Activated CD8-positive, alpha-beta T cell treated with anti-CD3 and anti-CD28 coated beads, Interleukin-2, amount 10 ng/mL, durations not matched to agents 7 days and 5 days (primary cell): ENCODE results near the gene CCR5AS.

Experiments
- ATAC-seq: fragments of 150-1000 bp; cut with Tn5 transposase; one replicate; pipeline ENCODE4 v1.10.0; 2021; ENCODE audit warnings: moderate library complexity
- CTCF ChIA-PET: fragments of 350-600 bp; sonication (Branson Sonifier 250); formaldehyde crosslinking; loops from one replicate; lab custom pipeline; 2021; ENCODE audit warnings: antibody characterized with exemption; lab: Charles Lee
- POLR2A ChIA-PET: fragments of 350-600 bp; sonication (Branson Sonifier 250); formaldehyde crosslinking; loops from one replicate; lab custom pipeline; 2021; ENCODE audit warnings: antibody characterized with exemption; lab: Charles Lee
- DNase-seq: peaks from one replicate; pipeline ENCODE4 v3.0.0-alpha.2; 2020
- H3K27ac Mint-ChIP-seq: one replicate; pipeline ENCODE4 v1.8.0; 2021; ENCODE audit warnings: mild to moderate bottlenecking, mixed read lengths
- H3K27me3 Mint-ChIP-seq: one replicate; pipeline ENCODE4 v1.8.0; 2021; ENCODE audit warnings: low read depth, mixed read lengths
- H3K36me3 Mint-ChIP-seq: one replicate; pipeline ENCODE4 v1.8.0; 2021; ENCODE audit warnings: low read depth, mixed read lengths
- H3K4me1 Mint-ChIP-seq: one replicate; pipeline ENCODE4 v1.8.0; 2021; ENCODE audit warnings: low read depth, mixed read lengths
- H3K4me3 Mint-ChIP-seq: one replicate; pipeline ENCODE4 v1.8.0; 2021; ENCODE audit warnings: mild to moderate bottlenecking, mixed read lengths
- H3K9me3 Mint-ChIP-seq: one replicate; pipeline ENCODE4 v1.8.0; 2022; ENCODE audit warnings: mixed read lengths; ENCODE audit not compliant: insufficient read depth

Gene CCR5AS

DNA sequence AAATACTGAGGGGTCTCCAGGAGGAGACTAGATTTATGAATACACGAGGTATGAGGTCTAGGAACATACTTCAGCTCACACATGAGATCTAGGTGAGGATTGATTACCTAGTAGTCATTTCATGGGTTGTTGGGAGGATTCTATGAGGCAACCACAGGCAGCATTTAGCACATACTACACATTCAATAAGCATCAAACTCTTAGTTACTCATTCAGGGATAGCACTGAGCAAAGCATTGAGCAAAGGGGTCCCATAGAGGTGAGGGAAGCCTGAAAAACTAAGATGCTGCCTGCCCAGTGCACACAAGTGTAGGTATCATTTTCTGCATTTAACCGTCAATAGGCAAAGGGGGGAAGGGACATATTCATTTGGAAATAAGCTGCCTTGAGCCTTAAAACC is 31.6 kb downstream of the CCR5AS start:
- H3K4me1 Mint-ChIP-seq = peaks cover 80% of the 10 kb centered on the region
- ATAC-seq (no peak), DNase-seq (no peak)
- H3K4me3 Mint-ChIP-seq = peak overlapping the region; percentile 77
- no peaks in the 10 kb centered on the region for H3K27me3 Mint-ChIP-seq
- CTCF ChIA-PET = interaction anchor here (1.0 to 13.5 kb wide), 10 partner anchors 9 to 436 kb away, joined by 3 to 371 read pairs (median 5); partner anchors contain the start of gene CCR1
- POLR2A ChIA-PET = interaction anchor here (1.3 kb wide), 1 partner anchor 9 kb away, joined by 4 read pairs; no protein-coding TSS in a partner anchor
- peaks cover 54% of the 10 kb centered on the region for H3K36me3 Mint-ChIP-seq
- no peaks in the 10 kb centered on the region for H3K9me3 Mint-ChIP-seq
- peak overlapping the region; percentile 69 for H3K27ac Mint-ChIP-seq

DNA sequence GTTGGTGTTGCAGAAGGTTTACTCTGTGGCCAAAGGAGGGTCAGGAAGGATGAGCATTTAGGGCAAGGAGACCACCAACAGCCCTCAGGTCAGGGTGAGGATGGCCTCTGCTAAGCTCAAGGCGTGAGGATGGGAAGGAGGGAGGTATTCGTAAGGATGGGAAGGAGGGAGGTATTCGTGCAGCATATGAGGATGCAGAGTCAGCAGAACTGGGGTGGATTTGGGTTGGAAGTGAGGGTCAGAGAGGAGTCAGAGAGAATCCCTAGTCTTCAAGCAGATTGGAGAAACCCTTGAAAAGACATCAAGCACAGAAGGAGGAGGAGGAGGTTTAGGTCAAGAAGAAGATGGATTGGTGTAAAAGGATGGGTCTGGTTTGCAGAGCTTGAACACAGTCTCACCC is 32.1 kb downstream of the CCR5AS start:
- ChIA-PET CTCF (interaction anchor here (1.0 to 13.5 kb wide), 11 partner anchors 9 to 436 kb away, joined by 3 to 371 read pairs (median 5); partner anchors contain the start of gene CCR1), POLR2A (interaction anchor here (1.3 kb wide), 1 partner anchor 9 kb away, joined by 4 read pairs; no protein-coding TSS in a partner anchor)
- no peak for DNase-seq
- Mint-ChIP-seq H3K36me3 (peaks cover 54% of the 10 kb centered on the region), H3K27me3 (no peaks in the 10 kb centered on the region), H3K27ac (peak overlapping the region; percentile 69), H3K4me1 (peaks cover 82% of the 10 kb centered on the region), H3K4me3 (peak overlapping the region; percentile 77), H3K9me3 (no peaks in the 10 kb centered on the region)
- ATAC-seq = no peak

DNA sequence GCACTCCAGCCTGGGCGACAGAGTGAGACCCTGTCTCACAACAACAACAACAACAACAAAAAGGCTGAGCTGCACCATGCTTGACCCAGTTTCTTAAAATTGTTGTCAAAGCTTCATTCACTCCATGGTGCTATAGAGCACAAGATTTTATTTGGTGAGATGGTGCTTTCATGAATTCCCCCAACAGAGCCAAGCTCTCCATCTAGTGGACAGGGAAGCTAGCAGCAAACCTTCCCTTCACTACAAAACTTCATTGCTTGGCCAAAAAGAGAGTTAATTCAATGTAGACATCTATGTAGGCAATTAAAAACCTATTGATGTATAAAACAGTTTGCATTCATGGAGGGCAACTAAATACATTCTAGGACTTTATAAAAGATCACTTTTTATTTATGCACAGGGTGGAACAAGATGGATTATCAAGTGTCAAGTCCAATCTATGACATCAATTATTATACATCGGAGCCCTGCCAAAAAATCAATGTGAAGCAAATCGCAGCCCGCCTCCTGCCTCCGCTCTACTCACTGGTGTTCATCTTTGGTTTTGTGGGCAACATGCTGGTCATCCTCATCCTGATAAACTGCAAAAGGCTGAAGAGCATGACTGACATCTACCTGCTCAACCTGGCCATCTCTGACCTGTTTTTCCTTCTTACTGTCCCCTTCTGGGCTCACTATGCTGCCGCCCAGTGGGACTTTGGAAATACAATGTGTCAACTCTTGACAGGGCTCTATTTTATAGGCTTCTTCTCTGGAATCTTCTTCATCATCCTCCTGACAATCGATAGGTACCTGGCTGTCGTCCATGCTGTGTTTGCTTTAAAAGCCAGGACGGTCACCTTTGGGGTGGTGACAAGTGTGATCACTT is 34.1 kb downstream of the CCR5AS start:
- ChIA-PET CTCF (interaction anchor here (0.8 to 13.5 kb wide), 45 partner anchors 8 to 612 kb away, joined by 3 to 371 read pairs (median 5); partner anchors contain the start of genes CCR1, CCR2, CCR5AS and CCRL2), POLR2A (interaction anchor here (0.7 to 6.0 kb wide), 11 partner anchors 19 to 287 kb away, joined by 3 to 63 read pairs (median 4); partner anchors contain the start of gene CCR1)
- H3K36me3 Mint-ChIP-seq = peaks cover 54% of the 10 kb centered on the region
- ATAC-seq (peak; percentile 33), DNase-seq (peak; percentile 68)
- H3K27me3 Mint-ChIP-seq = no peaks in the 10 kb centered on the region
- H3K27ac Mint-ChIP-seq = peak overlapping the region; percentile 73
- H3K4me1 Mint-ChIP-seq = peaks cover 92% of the 10 kb centered on the region
- H3K4me3 Mint-ChIP-seq = peak overlapping the region; percentile 77
- no peaks in the 10 kb centered on the region for H3K9me3 Mint-ChIP-seq

DNA sequence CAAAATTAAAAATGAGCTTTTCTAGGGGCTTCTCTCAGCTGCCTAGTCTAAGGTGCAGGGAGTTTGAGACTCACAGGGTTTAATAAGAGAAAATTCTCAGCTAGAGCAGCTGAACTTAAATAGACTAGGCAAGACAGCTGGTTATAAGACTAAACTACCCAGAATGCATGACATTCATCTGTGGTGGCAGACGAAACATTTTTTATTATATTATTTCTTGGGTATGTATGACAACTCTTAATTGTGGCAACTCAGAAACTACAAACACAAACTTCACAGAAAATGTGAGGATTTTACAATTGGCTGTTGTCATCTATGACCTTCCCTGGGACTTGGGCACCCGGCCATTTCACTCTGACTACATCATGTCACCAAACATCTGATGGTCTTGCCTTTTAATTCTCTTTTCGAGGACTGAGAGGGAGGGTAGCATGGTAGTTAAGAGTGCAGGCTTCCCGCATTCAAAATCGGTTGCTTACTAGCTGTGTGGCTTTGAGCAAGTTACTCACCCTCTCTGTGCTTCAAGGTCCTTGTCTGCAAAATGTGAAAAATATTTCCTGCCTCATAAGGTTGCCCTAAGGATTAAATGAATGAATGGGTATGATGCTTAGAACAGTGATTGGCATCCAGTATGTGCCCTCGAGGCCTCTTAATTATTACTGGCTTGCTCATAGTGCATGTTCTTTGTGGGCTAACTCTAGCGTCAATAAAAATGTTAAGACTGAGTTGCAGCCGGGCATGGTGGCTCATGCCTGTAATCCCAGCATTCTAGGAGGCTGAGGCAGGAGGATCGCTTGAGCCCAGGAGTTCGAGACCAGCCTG is 35.1 kb downstream of the CCR5AS start:
- no peak for ATAC-seq
- Mint-ChIP-seq H3K4me3 (peak overlapping the region; percentile 77), H3K36me3 (peaks cover 48% of the 10 kb centered on the region), H3K27me3 (no peaks in the 10 kb centered on the region), H3K9me3 (no peaks in the 10 kb centered on the region), H3K27ac (peak overlapping the region; percentile 81), H3K4me1 (peaks cover 88% of the 10 kb centered on the region)
- POLR2A ChIA-PET = interaction anchor here (0.7 to 6.0 kb wide), 16 partner anchors 12 to 286 kb away, joined by 3 to 63 read pairs (median 5); partner anchors contain the start of gene CCR1
- CTCF ChIA-PET = interaction anchor here (0.8 to 13.5 kb wide), 50 partner anchors 9 to 611 kb away, joined by 3 to 371 read pairs (median 5); partner anchors contain the start of genes CCR1, CCR2, CCR5AS and CCRL2
- no peak for DNase-seq

DNA sequence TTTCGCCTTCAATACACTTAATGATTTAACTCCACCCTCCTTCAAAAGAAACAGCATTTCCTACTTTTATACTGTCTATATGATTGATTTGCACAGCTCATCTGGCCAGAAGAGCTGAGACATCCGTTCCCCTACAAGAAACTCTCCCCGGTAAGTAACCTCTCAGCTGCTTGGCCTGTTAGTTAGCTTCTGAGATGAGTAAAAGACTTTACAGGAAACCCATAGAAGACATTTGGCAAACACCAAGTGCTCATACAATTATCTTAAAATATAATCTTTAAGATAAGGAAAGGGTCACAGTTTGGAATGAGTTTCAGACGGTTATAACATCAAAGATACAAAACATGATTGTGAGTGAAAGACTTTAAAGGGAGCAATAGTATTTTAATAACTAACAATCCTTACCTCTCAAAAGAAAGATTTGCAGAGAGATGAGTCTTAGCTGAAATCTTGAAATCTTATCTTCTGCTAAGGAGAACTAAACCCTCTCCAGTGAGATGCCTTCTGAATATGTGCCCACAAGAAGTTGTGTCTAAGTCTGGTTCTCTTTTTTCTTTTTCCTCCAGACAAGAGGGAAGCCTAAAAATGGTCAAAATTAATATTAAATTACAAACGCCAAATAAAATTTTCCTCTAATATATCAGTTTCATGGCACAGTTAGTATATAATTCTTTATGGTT is 35.9 kb downstream of the CCR5AS start, which contains the start of gene CCR5:
Gene CCR5, plus strand, starts transcription at position 108 of the 680 bp plus-strand sequence. CDS start 1,957 bp downstream, outside the sequence.
- Mint-ChIP-seq H3K27me3 (no peaks in the 10 kb centered on the region), H3K4me1 (peaks cover 89% of the 10 kb centered on the region), H3K27ac (peak within 1 kb of the TSS; percentile 81), H3K36me3 (peaks cover 49% of the 10 kb centered on the region), H3K9me3 (no peaks in the 10 kb centered on the region), H3K4me3 (peak within 1 kb of the TSS; percentile 77)
- DNase-seq = peak; percentile 71
- ChIA-PET POLR2A (interaction anchor here (0.6 to 6.0 kb wide), 19 partner anchors 11 to 378 kb away, joined by 3 to 63 read pairs (median 7); partner anchors contain the start of genes CCR1 and CCR2), CTCF (interaction anchor here (0.6 to 13.5 kb wide), 40 partner anchors 7 to 528 kb away, joined by 3 to 371 read pairs (median 9); partner anchors contain the start of genes CCR1, CCR2 and CXCR6)
- peak; percentile 62 for ATAC-seq

DNA sequence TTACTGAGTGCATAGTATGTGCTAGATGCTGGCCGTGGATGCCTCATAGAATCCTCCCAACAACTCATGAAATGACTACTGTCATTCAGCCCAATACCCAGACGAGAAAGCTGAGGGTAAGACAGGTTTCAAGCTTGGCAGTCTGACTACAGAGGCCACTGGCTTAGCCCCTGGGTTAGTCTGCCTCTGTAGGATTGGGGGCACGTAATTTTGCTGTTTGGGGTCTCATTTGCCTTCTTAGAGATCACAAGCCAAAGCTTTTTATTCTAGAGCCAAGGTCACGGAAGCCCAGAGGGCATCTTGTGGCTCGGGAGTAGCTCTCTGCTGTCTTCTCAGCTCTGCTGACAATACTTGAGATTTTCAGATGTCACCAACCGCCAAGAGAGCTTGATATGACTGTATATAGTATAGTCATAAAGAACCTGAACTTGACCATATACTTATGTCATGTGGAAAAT is 37.2 kb downstream of the CCR5AS start:
- H3K4me3 Mint-ChIP-seq = peak overlapping the region; percentile 77
- peaks cover 82% of the 10 kb centered on the region for H3K4me1 Mint-ChIP-seq
- peak overlapping the region; percentile 81 for H3K27ac Mint-ChIP-seq
- CTCF ChIA-PET = interaction anchor here (0.7 to 13.5 kb wide), 51 partner anchors 9 to 431 kb away, joined by 3 to 371 read pairs (median 7); partner anchors contain the start of genes CCR1, CCR2, CCR5AS and CCRL2
- peaks cover 43% of the 10 kb centered on the region for H3K36me3 Mint-ChIP-seq
- POLR2A ChIA-PET = interaction anchor here (0.7 to 6.0 kb wide), 21 partner anchors 10 to 377 kb away, joined by 3 to 63 read pairs (median 7); partner anchors contain the start of genes CCR1, CCR2, CCR5AS and CCRL2
- ATAC-seq (peak; percentile 66), DNase-seq (no peak)
- H3K27me3 Mint-ChIP-seq = no peaks in the 10 kb centered on the region
- no peaks in the 10 kb centered on the region for H3K9me3 Mint-ChIP-seq

DNA sequence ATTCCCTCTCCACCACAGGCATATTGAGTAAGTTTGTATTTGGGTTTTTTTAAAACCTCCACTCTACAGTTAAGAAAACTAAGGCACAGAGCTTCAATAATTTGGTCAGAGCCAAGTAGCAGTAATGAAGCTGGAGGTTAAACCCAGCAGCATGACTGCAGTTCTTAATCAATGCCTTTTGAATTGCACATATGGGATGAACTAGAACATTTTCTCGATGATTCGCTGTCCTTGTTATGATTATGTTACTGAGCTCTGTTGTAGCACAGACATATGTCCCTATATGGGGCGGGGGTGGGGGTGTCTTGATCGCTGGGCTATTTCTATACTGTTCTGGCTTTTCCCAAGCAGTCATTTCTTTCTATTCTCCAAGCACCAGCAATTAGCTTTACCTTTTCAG is 37.7 kb downstream of the CCR5AS start:
- ChIA-PET CTCF (interaction anchor here (0.6 to 13.5 kb wide), 52 partner anchors 9 to 430 kb away, joined by 3 to 371 read pairs (median 7); partner anchors contain the start of genes CCR1, CCR2, CCRL2 and CXCR6), POLR2A (interaction anchor here (0.6 to 6.0 kb wide), 20 partner anchors 9 to 272 kb away, joined by 3 to 63 read pairs (median 6); partner anchors contain the start of genes CCR1, CCR2, CCR5AS and CCRL2)
- Mint-ChIP-seq H3K4me1 (peaks cover 76% of the 10 kb centered on the region), H3K9me3 (no peaks in the 10 kb centered on the region), H3K36me3 (peaks cover 37% of the 10 kb centered on the region), H3K27me3 (no peaks in the 10 kb centered on the region), H3K27ac (peak overlapping the region; percentile 81), H3K4me3 (peak overlapping the region; percentile 77)
- no peak for DNase-seq
- no peak for ATAC-seq

DNA sequence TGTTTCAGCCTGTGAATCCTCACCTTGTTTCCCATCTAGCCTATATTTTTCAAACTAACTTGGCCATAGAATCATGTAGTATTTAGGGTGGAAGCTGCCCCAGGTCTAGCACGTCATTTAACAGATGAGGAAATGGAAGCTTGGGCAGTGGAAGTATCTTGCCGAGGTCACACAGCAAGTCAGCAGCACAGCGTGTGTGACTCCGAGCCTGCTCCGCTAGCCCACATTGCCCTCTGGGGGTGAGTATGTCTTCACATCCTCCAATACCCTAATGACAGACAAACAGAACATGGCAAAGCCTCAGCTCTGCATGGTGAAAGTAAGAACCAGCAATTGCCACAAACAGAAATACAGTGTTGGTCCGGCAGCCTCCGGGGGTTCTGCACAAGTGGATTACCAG is 38.3 kb downstream of the CCR5AS start:
- peak; percentile 71 for ATAC-seq
- no peaks in the 10 kb centered on the region for H3K27me3 Mint-ChIP-seq
- H3K4me1 Mint-ChIP-seq = peaks cover 70% of the 10 kb centered on the region

DNA sequence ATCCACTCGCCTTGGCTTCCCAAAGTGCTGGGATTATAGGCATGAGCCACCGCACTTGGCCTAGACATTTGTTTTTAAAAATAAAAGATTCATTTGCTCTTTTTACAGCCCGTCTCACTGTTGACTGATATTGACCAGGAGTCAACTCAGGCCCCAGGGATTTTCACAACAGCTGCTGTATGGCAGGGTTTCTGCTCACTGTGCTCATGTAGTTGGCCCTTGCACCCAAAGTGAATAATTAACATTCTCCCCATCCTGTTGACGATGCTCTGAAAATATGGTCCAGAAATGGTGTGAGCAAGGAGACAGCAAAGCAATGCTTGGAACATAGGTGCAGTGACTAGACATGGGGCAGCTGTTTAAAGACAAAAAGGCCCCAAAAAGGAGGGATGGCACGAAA is 39.1 kb downstream of the CCR5AS start:
- DNase-seq = no peak
- H3K9me3 Mint-ChIP-seq = no peaks in the 10 kb centered on the region
- peaks cover 63% of the 10 kb centered on the region for H3K4me1 Mint-ChIP-seq
- peaks cover 28% of the 10 kb centered on the region for H3K36me3 Mint-ChIP-seq
- no peak overlapping the region for H3K4me3 Mint-ChIP-seq
- ATAC-seq = no peak
- ChIA-PET CTCF (interaction anchor here (0.7 to 13.5 kb wide), 38 partner anchors 8 to 429 kb away, joined by 3 to 371 read pairs (median 6); partner anchors contain the start of genes CCR1 and CCR2), POLR2A (interaction anchor here (1.6 to 6.0 kb wide), 6 partner anchors 14 to 270 kb away, joined by 8 to 63 read pairs (median 28); partner anchors contain the start of genes CCR1 and CCR2)
- no peaks in the 10 kb centered on the region for H3K27me3 Mint-ChIP-seq
- peak overlapping the region; percentile 78 for H3K27ac Mint-ChIP-seq

More for the DNA sequence above, 38.3 kb downstream of the CCR5AS start:
- Mint-ChIP-seq H3K27ac (peak overlapping the region; percentile 78), H3K36me3 (peaks cover 34% of the 10 kb centered on the region), H3K4me3 (peak overlapping the region; percentile 1), H3K9me3 (no peaks in the 10 kb centered on the region)
- peak; percentile 85 for DNase-seq
- ChIA-PET POLR2A (interaction anchor here (0.6 to 6.0 kb wide), 15 partner anchors 9 to 675 kb away, joined by 3 to 63 read pairs (median 13); partner anchors contain the start of genes CCR1 and CCR2), CTCF (interaction anchor here (0.6 to 13.5 kb wide), 48 partner anchors 8 to 430 kb away, joined by 3 to 371 read pairs (median 7); partner anchors contain the start of genes CCR1, CCR2, CCRL2 and CXCR6)
